Testis (tissue), 2 donors: ENCODE data around the gene POLR2B.

Experiments used
- CTCF ChIP-seq, 3 experiments: fragments of 450-650 bp in 2 of 3; fragments of 200-600 bp in 1 of 3; sonication (generic) in 1 of 3; IDR thresholded peaks; one replicate each; pipeline ENCODE4 v1.5.1; 2016 to 2019; ENCODE audit warnings: antibody characterized with exemption in 3 of 3, mild to moderate bottlenecking in 2 of 3, moderate library complexity in 1 of 3
- POLR2A ChIP-seq: fragments of 450-650 bp; IDR thresholded peaks from one replicate; pipeline ENCODE4 v1.6.1; 2017; ENCODE audit warnings: antibody characterized with exemption, mild to moderate bottlenecking, moderate library complexity

- TF ChIP-seq CTCF (IDR thresholded peaks at IDR 0.05) (no peak), POLR2A (no peak)
These were observed 851 bp downstream of the POLR2B start for GRCh38 chr4:56979421-56980072.
